GM12878 (cell line): ENCODE results near the gene PFKFB3. TPM values are rescaled to one million over a fixed set of nuclear protein-coding genes. Genes with fewer than 3 reads are reported as not detected.

Source experiments
- ATAC-seq: fragments of 200-7000 bp; cut with Tn5 transposase; 3 replicates; pipeline ENCODE4 v1.9.1; 2020; ENCODE audit warnings: mild to moderate bottlenecking, moderate library complexity
- BruUV-seq: library from RNA; stranded (reverse); fragments of 400-500 nt; replicated peaks from 2 replicates; lab custom pipeline; 2021; lab: Mats Ljungman, UMichigan
- CTCF ChIA-PET: fragments of 300-600 bp; sonication (Branson Sonifier 250); formaldehyde crosslinking; extraction: SDS; loops from one replicate; lab custom pipeline; 2021; ENCODE audit warnings: inconsistent platforms; lab: Yijun Ruan, JAX
- POLR2A ChIA-PET: fragments of 350-600 bp; formaldehyde crosslinking; extraction: SDS; loops from one replicate; lab custom pipeline; 2021; ENCODE audit warnings: inconsistent platforms; lab: Charles Lee
- RAD21 ChIA-PET: fragments of 300-600 bp; sonication (Branson Sonifier 250); formaldehyde crosslinking; loops from one replicate; lab custom pipeline; 2023; ENCODE audit warnings: antibody characterized with exemption; ENCODE audit not compliant: unreplicated experiment; lab: Charles Lee
- SMC1A ChIA-PET: fragments of 300-600 bp; sonication (Branson Sonifier 250); formaldehyde crosslinking; loops from one replicate; lab custom pipeline; 2023; ENCODE audit not compliant: unreplicated experiment, uncharacterized antibody; lab: Charles Lee
- DNase-seq: peaks from one replicate; pipeline ENCODE4 v3.0.0-alpha.2; 2011; ENCODE audit warnings: low read depth, low spot score
- FAIRE-seq: peaks from 3 replicates; lab custom pipeline; 2011; peaks lifted over from hg19 to GRCh38; lab: Jason Lieb, UNC
- H2AFZ ChIP-seq: 2 replicates; pipeline ENCODE4 v1.6.0; 2011; ENCODE audit warnings: low read depth, low read length, control low read depth; ENCODE audit not compliant: control insufficient read depth
- H3K27ac ChIP-seq: 2 replicates; pipeline ENCODE4 v1.5.1; 2011; ENCODE audit warnings: control low read depth; ENCODE audit not compliant: control insufficient read depth, insufficient read depth
- H3K27me3 ChIP-seq, 2 experiments: replicated peaks in 1 of 2; 2 replicates each; pipeline versions ENCODE4 v1.6.0 to v1.6.1; 2011; ENCODE audit warnings: low read length in 1 of 2; ENCODE audit not compliant: control insufficient read depth in 2 of 2, insufficient read depth in 2 of 2
- H3K36me3 ChIP-seq, 2 experiments: 2 replicates each; pipeline ENCODE4 v1.5.1; 2011; ENCODE audit warnings: low read length in 1 of 2; ENCODE audit not compliant: control insufficient read depth in 2 of 2, insufficient read depth in 2 of 2
- H3K4me1 ChIP-seq: 2 replicates; pipeline ENCODE4 v1.6.1; 2011; ENCODE audit warnings: mild to moderate bottlenecking, low read length, moderate library complexity, mixed read lengths; ENCODE audit not compliant: control insufficient read depth, insufficient read depth
- H3K4me2 ChIP-seq: 2 replicates; pipeline ENCODE4 v1.6.0; 2011; ENCODE audit warnings: control low read depth; ENCODE audit not compliant: control insufficient read depth, insufficient read depth
- H3K4me3 ChIP-seq: fragments of 200-600 bp; sonication (generic); 2 replicates; pipeline ENCODE4 v1.5.1; 2016
- H3K79me2 ChIP-seq: 2 replicates; pipeline ENCODE4 v1.6.0; 2011; ENCODE audit warnings: low read length; ENCODE audit not compliant: control insufficient read depth, insufficient read depth
- H3K9ac ChIP-seq: 2 replicates; pipeline ENCODE4 v1.8.0; 2011; ENCODE audit warnings: low read length, control low read depth, mixed read lengths; ENCODE audit not compliant: control insufficient read depth, insufficient read depth
- H3K9me3 ChIP-seq: replicated peaks from 3 replicates; pipeline ENCODE4 v1.5.1; 2011; ENCODE audit warnings: mild to moderate bottlenecking, low read length; ENCODE audit not compliant: control insufficient read depth, insufficient read depth
- H4K20me1 ChIP-seq: 2 replicates; pipeline ENCODE4 v1.6.0; 2011; ENCODE audit not compliant: control insufficient read depth, insufficient read depth
- ATF3 ChIP-seq: IDR thresholded peaks from 2 replicates; pipeline ENCODE4 v1.6.1; 2011; ENCODE audit warnings: low read depth, mild to moderate bottlenecking, low read length, moderate library complexity, borderline replicate concordance; ENCODE audit errors: extremely low read depth
- CHD4 ChIP-seq: fragments of 200-600 bp; sonication (generic); IDR thresholded peaks from 2 replicates; pipeline ENCODE4 v1.6.1; 2016; ENCODE audit warnings: mild to moderate bottlenecking
- CREB1 ChIP-seq: IDR thresholded peaks from 2 replicates; pipeline ENCODE4 v1.6.1; 2012; ENCODE audit warnings: low read depth, mild to moderate bottlenecking, inconsistent platforms
- EGR1 ChIP-seq, 2 experiments: IDR thresholded peaks; 1 replicate in 1 of 2; 2 replicates in 1 of 2; pipeline ENCODE4 v1.6.1; 2011 to 2012; ENCODE audit warnings: low read depth in 2 of 2, low read length in 2 of 2, borderline replicate concordance in 1 of 2, mild to moderate bottlenecking in 1 of 2, moderate library complexity in 1 of 2
- KLF5 ChIP-seq: fragments of 450-650 bp; IDR thresholded peaks from 2 replicates; pipeline ENCODE4 v1.6.1; 2014; ENCODE audit warnings: mild to moderate bottlenecking; ENCODE audit not compliant: partially characterized antibody
- MYC ChIP-seq: IDR thresholded peaks from 2 replicates; pipeline ENCODE4 v1.6.1; 2011; ENCODE audit warnings: mild to moderate bottlenecking, low read length, moderate library complexity, inconsistent platforms; ENCODE audit not compliant: insufficient read depth, insufficient replicate concordance, insufficient read length, severe bottlenecking
- NKRF ChIP-seq: fragments of 450-650 bp; conservative IDR thresholded peaks from 2 replicates; pipeline ENCODE4 v1.6.1; 2017; ENCODE audit warnings: mild to moderate bottlenecking, moderate library complexity
- PAX8 ChIP-seq: fragments of 450-650 bp; IDR thresholded peaks from 2 replicates; pipeline ENCODE4 v1.6.1; 2017; ENCODE audit warnings: mild to moderate bottlenecking, moderate library complexity
- POLR2A ChIP-seq: IDR thresholded peaks from 2 replicates; pipeline ENCODE4 v1.6.1; 2011; ENCODE audit warnings: low read depth, mild to moderate bottlenecking, low read length
- ZZZ3 ChIP-seq: IDR thresholded peaks from 2 replicates; pipeline ENCODE4 v1.6.1; 2011; ENCODE audit warnings: low read depth; ENCODE audit not compliant: control insufficient read depth, insufficient read length
- WGBS: methylation state at CpG from one replicate; pipeline ENCODE4 v1.1.6; 2016; ENCODE audit warnings: low lambda C conversion rate; ENCODE audit not compliant: insufficient replicate concordance, insufficient coverage; ENCODE audit errors: missing lambda C conversion rate; 5-methylcytosine and 5-hydroxymethylcytosine counted together
- in situ Hi-C: fragments of 300-500 bp; cut with MboI; formaldehyde crosslinking; loops from 9 replicates; pipeline ENCODE4 v1.14.3; 2018; ENCODE audit warnings: mixed read lengths
- intact Hi-C: fragments of 100-400 bp; cut with micrococcal nuclease; formaldehyde crosslinking; loops from one replicate; pipeline ENCODE4 v1.14.2; 2022; ENCODE audit not compliant: unreplicated experiment
- polyA plus RNA-seq, 11 experiments: library from polyadenylated mRNA; depleted of rRNA in 4 of 11; unstranded in 6 of 11; stranded (reverse) in 5 of 11; fragments of >200 nt; fragmentation: Nextera tagmentation in 4 of 11; fragmentation: Illumina TruSeq in 1 of 11; extraction: Ambion mirVana in 4 of 11; extraction: Trizol in 1 of 11; gene quantifications; 1 replicate in 1 of 11; 2 replicates in 10 of 11; pipeline versions ENCODE4 v1.2.1 to v1.2.3, GENCODE V29; 2011 to 2016; ENCODE audit warnings: inconsistent platforms in 2 of 11, missing spikeins in 2 of 11, low read depth in 1 of 11
- total RNA-seq, 4 experiments: library from RNA; depleted of rRNA in 3 of 4; stranded (reverse); fragments of >200 nt in 3 of 4; fragmentation: Illumina TruSeq in 1 of 4; extraction: Trizol in 1 of 4; gene quantifications; 2 replicates each; pipeline versions ENCODE4 v1.2.1 to v1.2.3, GENCODE V29; 2013 to 2021
- TF ChIP-seq, protein P1 (sequence below): fragments of 450-650 bp; IDR thresholded peaks from 2 replicates; pipeline ENCODE4 v1.6.1; 2017; ENCODE audit warnings: mild to moderate bottlenecking, low read depth, inconsistent platforms; ENCODE audit not compliant: poor library complexity, severe bottlenecking

The PFKFB3 gene
- total and polyA plus RNA-seq, 10 of the 15 experiments (the other 5 are each of a cell fraction or from before 2014, with no cell fraction given), result 1.6 to 46.7 (median 13.7) TPM

GRCh38 chr10:6223981-6224380, 21.2 kb downstream of the PFKFB3 start:
- ChIA-PET POLR2A (no interaction called here), RAD21 (no interaction called here), CTCF (interaction anchor here (0.9 kb wide), 1 partner anchor 22 kb away, joined by 4 read pairs; the partner anchor contains the start of gene PFKFB3), SMC1A (no interaction called here)
- Histone ChIP-seq H3K9ac (no peak overlapping the region), H3K79me2 (no peaks in the 10 kb centered on the region), H3K4me2 (no peak overlapping the region), H3K4me1 (no peaks in the 10 kb centered on the region), H3K27ac (no peak overlapping the region), H3K9me3 (no peaks in the 10 kb centered on the region), H2AFZ (no peak overlapping the region), H3K27me3 (no peaks in the 10 kb centered on the region), H3K36me3 (peaks cover 21 to 43% of the 10 kb centered on the region in 2 experiments), H3K4me3 (no peak overlapping the region), H4K20me1 (no peaks in the 10 kb centered on the region)
- no peak for TF ChIP-seq EGR1 (IDR thresholded peaks at IDR 0.05; ENCODE audit: borderline replicate concordance in 1 of 2, low read depth in 2 of 2, low read length in 2 of 2)
- TF ChIP-seq ATF3, result no peak
- in situ Hi-C loops (no loop called here), intact Hi-C loops (no loop called here)
- WGBS, result 88% methylated on average over 14 of the region's 14 CpGs
- no TSS peak for BruUV-seq
- DNase-seq (no peak), FAIRE-seq (no peak), ATAC-seq (no peak)

- Histone ChIP-seq H3K9ac (no peak overlapping the region), H3K79me2 (no peaks in the 10 kb centered on the region), H3K4me1 (no peaks in the 10 kb centered on the region), H3K27me3 (no peaks in the 10 kb centered on the region), H3K27ac (no peak overlapping the region), H3K9me3 (no peaks in the 10 kb centered on the region), H3K4me3 (no peak overlapping the region), H2AFZ (no peak overlapping the region), H4K20me1 (no peaks in the 10 kb centered on the region; the same call in 1 of the 2 replicates), H3K4me2 (no peak overlapping the region), H3K36me3 (peaks cover 23 to 41% of the 10 kb centered on the region in 2 experiments)
- ATAC-seq (no peak), FAIRE-seq (no peak), DNase-seq (no peak)
- no TSS peak for BruUV-seq
- CTCF ChIA-PET, result interaction anchor here (0.9 kb wide), 1 partner anchor 22 kb away, joined by 4 read pairs; the partner anchor contains the start of gene PFKFB3
- in situ Hi-C loops, result no loop called here
- POLR2A ChIA-PET, result no interaction called here
- SMC1A ChIA-PET, result no interaction called here
- 89% methylated on average over 13 of the region's 13 CpGs for WGBS
- RAD21 ChIA-PET, result no interaction called here
- intact Hi-C loops, result no loop called here
- TF ChIP-seq POLR2A, result no peak
- TF ChIP-seq PAX8, result no peak
- TF ChIP-seq ZZZ3, result no peak
- TF ChIP-seq, protein P1, sequence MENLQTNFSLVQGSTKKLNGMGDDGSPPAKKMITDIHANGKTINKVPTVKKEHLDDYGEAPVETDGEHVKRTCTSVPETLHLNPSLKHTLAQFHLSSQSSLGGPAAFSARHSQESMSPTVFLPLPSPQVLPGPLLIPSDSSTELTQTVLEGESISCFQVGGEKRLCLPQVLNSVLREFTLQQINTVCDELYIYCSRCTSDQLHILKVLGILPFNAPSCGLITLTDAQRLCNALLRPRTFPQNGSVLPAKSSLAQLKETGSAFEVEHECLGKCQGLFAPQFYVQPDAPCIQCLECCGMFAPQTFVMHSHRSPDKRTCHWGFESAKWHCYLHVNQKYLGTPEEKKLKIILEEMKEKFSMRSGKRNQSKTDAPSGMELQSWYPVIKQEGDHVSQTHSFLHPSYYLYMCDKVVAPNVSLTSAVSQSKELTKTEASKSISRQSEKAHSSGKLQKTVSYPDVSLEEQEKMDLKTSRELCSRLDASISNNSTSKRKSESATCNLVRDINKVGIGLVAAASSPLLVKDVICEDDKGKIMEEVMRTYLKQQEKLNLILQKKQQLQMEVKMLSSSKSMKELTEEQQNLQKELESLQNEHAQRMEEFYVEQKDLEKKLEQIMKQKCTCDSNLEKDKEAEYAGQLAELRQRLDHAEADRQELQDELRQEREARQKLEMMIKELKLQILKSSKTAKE, result no peak
- TF ChIP-seq NKRF, result no peak
- no peak for TF ChIP-seq MYC
- TF ChIP-seq KLF5, result no peak
- no peak for TF ChIP-seq CREB1
- no peak for TF ChIP-seq CHD4
These were observed 22.0 kb downstream of the PFKFB3 start for GRCh38 chr10:6224781-6225180.
